SK-N-SH (cell line): Measurements from ENCODE around the gene ABITRAM.

Source experiments
- CTCF ChIP-seq: fragments of 200-600 bp; sonication (generic); IDR thresholded peaks from 2 replicates; pipeline ENCODE4 v1.6.1; 2017; ENCODE audit warnings: antibody characterized with exemption, mild to moderate bottlenecking, moderate library complexity
- EP300 ChIP-seq, 2 experiments: IDR thresholded peaks; 2 replicates each; pipeline versions ENCODE4 v1.4.0 to v1.6.1; 2012; ENCODE audit warnings: borderline replicate concordance in 1 of 2, low read depth in 1 of 2, low read length in 1 of 2
- MAX ChIP-seq: IDR thresholded peaks from 2 replicates; pipeline ENCODE4 v1.4.0; 2012; ENCODE audit warnings: low read depth
- NFIC ChIP-seq: IDR thresholded peaks from 2 replicates; pipeline ENCODE4 v1.4.0; 2012; ENCODE audit warnings: borderline replicate concordance
- NRF1 ChIP-seq: IDR thresholded peaks from 2 replicates; pipeline ENCODE4 v1.6.1; 2012; ENCODE audit warnings: low read depth, mild to moderate bottlenecking, low read length
- TF ChIP-seq, protein P1 (sequence below): IDR thresholded peaks from 2 replicates; pipeline ENCODE4 v1.6.1; 2012; ENCODE audit warnings: mild to moderate bottlenecking, low read depth, low read length, moderate library complexity

DNA sequence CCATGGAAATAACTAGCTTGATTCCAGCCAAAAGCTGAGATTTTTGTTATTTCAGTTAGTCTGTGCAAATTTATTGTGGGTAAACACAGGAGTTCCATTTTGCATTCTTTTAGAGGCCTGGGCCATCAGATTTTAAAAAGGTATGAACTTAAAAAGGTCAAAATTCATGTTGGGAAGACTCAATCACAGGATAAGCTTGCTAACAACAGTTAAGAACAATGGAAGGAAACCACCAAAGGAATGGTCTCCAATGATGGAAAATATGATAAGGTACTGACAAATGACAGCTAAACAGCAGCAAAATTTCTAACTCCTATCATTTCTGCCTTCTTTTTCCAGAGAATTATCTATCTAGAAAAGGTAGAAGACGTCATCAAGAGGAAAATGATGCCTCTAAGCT, 16.0 kb downstream of the ABITRAM start:
- no peak for TF ChIP-seq NRF1
- TF ChIP-seq, protein P1, sequence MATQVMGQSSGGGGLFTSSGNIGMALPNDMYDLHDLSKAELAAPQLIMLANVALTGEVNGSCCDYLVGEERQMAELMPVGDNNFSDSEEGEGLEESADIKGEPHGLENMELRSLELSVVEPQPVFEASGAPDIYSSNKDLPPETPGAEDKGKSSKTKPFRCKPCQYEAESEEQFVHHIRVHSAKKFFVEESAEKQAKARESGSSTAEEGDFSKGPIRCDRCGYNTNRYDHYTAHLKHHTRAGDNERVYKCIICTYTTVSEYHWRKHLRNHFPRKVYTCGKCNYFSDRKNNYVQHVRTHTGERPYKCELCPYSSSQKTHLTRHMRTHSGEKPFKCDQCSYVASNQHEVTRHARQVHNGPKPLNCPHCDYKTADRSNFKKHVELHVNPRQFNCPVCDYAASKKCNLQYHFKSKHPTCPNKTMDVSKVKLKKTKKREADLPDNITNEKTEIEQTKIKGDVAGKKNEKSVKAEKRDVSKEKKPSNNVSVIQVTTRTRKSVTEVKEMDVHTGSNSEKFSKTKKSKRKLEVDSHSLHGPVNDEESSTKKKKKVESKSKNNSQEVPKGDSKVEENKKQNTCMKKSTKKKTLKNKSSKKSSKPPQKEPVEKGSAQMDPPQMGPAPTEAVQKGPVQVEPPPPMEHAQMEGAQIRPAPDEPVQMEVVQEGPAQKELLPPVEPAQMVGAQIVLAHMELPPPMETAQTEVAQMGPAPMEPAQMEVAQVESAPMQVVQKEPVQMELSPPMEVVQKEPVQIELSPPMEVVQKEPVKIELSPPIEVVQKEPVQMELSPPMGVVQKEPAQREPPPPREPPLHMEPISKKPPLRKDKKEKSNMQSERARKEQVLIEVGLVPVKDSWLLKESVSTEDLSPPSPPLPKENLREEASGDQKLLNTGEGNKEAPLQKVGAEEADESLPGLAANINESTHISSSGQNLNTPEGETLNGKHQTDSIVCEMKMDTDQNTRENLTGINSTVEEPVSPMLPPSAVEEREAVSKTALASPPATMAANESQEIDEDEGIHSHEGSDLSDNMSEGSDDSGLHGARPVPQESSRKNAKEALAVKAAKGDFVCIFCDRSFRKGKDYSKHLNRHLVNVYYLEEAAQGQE: no peak
- no peak for TF ChIP-seq MAX
- TF ChIP-seq CTCF: no peak
- no peak for TF ChIP-seq EP300 (IDR thresholded peaks at IDR 0.05; ENCODE audit: borderline replicate concordance in 1 of 2, low read depth in 1 of 2, low read length in 1 of 2)
- no peak for TF ChIP-seq NFIC
